Liver (tissue), 9 donors: ENCODE data around the gene SH2D5. TPM values are rescaled to one million over a fixed set of nuclear protein-coding genes. Genes with fewer than 3 reads are reported as not detected.

ENCODE experiments used
- DNase-seq: peaks from one replicate; pipeline ENCODE4 v3.0.0-alpha.2; 2017; ENCODE audit warnings: low spot score
- H3K27ac ChIP-seq, 2 donors: one replicate each; pipeline ENCODE4 v1.7.0; 2013; ENCODE audit warnings: inconsistent platforms in 2 of 2, low read length in 2 of 2, control low read depth in 1 of 2, low read depth in 1 of 2, mild to moderate bottlenecking in 1 of 2
- H3K27me3 ChIP-seq, 4 donors: one replicate each; pipeline versions ENCODE4 v1.6.1 to v1.7.0; 2013; ENCODE audit warnings: low read length in 3 of 4, inconsistent platforms in 1 of 4, mild to moderate bottlenecking in 1 of 4, moderate library complexity in 1 of 4; ENCODE audit not compliant: control insufficient read depth in 4 of 4, insufficient read depth in 4 of 4
- H3K36me3 ChIP-seq, 4 donors: one replicate each; pipeline versions ENCODE4 v1.6.1 to v1.7.0; 2013; ENCODE audit warnings: low read length in 3 of 4, mild to moderate bottlenecking in 3 of 4, low read depth in 1 of 4, moderate library complexity in 1 of 4; ENCODE audit not compliant: control insufficient read depth in 4 of 4, insufficient read depth in 3 of 4
- H3K4me1 ChIP-seq, 4 donors: one replicate each; pipeline versions ENCODE4 v1.6.1 to v1.7.0; 2013; ENCODE audit warnings: low read length in 3 of 4, mild to moderate bottlenecking in 3 of 4, moderate library complexity in 1 of 4; ENCODE audit not compliant: control insufficient read depth in 4 of 4, insufficient read depth in 4 of 4
- H3K4me3 ChIP-seq, 3 donors: one replicate each; pipeline versions ENCODE4 v1.6.1 to v1.7.0; 2013; ENCODE audit warnings: low read length in 3 of 3, control low read depth in 1 of 3, low read depth in 1 of 3, mild to moderate bottlenecking in 1 of 3
- H3K9ac ChIP-seq, 2 donors: one replicate each; pipeline ENCODE4 v1.7.0; 2013; ENCODE audit warnings: low read length in 2 of 2, mild to moderate bottlenecking in 2 of 2, moderate library complexity in 2 of 2, control low read depth in 1 of 2, low read depth in 1 of 2
- H3K9me3 ChIP-seq, 4 donors: one replicate each; pipeline versions ENCODE4 v1.6.1 to v1.7.0; 2013; ENCODE audit warnings: low read length in 3 of 4; ENCODE audit not compliant: control insufficient read depth in 4 of 4
- EGR1 ChIP-seq, 2 donors: IDR thresholded peaks; 2 replicates each; pipeline ENCODE4 v1.6.1; 2016 to 2018; ENCODE audit warnings: antibody characterized with exemption in 2 of 2, low read depth in 2 of 2
- FOXA1 ChIP-seq: IDR thresholded peaks from 2 replicates; pipeline ENCODE4 v1.6.1; 2016; ENCODE audit warnings: antibody characterized with exemption
- FOXA2 ChIP-seq: IDR thresholded peaks from 2 replicates; pipeline ENCODE4 v1.6.1; 2016; ENCODE audit warnings: antibody characterized with exemption
- GABPA ChIP-seq, 2 donors: IDR thresholded peaks in 1 of 2; conservative IDR thresholded peaks in 1 of 2; 2 replicates each; pipeline ENCODE4 v1.6.1; 2016; ENCODE audit warnings: antibody characterized with exemption in 2 of 2, mild to moderate bottlenecking in 1 of 2, moderate library complexity in 1 of 2
- HNF4A ChIP-seq, 2 donors: conservative IDR thresholded peaks; 2 replicates each; pipeline ENCODE4 v1.6.1; 2016; ENCODE audit warnings: antibody characterized with exemption in 2 of 2, mild to moderate bottlenecking in 2 of 2
- HNF4G ChIP-seq: IDR thresholded peaks from 2 replicates; pipeline ENCODE4 v1.6.1; 2016; ENCODE audit warnings: antibody characterized with exemption
- JUND ChIP-seq, 2 donors: IDR thresholded peaks; 2 replicates each; pipeline ENCODE4 v1.6.1; 2016; ENCODE audit warnings: antibody characterized with exemption in 2 of 2
- NR2F2 ChIP-seq: IDR thresholded peaks from 2 replicates; pipeline ENCODE4 v1.6.1; 2016; ENCODE audit warnings: antibody characterized with exemption
- RAD21 ChIP-seq, 2 donors: IDR thresholded peaks; 2 replicates each; pipeline ENCODE4 v1.6.1; 2016; ENCODE audit warnings: antibody characterized with exemption in 2 of 2, mild to moderate bottlenecking in 2 of 2
- RXRA ChIP-seq, 2 donors: IDR thresholded peaks; 2 replicates each; pipeline ENCODE4 v1.6.1; 2017 to 2018; ENCODE audit warnings: antibody characterized with exemption in 2 of 2, mild to moderate bottlenecking in 1 of 2
- SP1 ChIP-seq: IDR thresholded peaks from 2 replicates; pipeline ENCODE4 v1.6.1; 2018; ENCODE audit warnings: antibody characterized with exemption, mild to moderate bottlenecking
- TAF1 ChIP-seq: conservative IDR thresholded peaks from 2 replicates; pipeline ENCODE4 v1.6.1; 2016; ENCODE audit warnings: antibody characterized with exemption, mild to moderate bottlenecking
- YY1 ChIP-seq: IDR thresholded peaks from 2 replicates; pipeline ENCODE4 v1.6.1; 2016; ENCODE audit warnings: antibody characterized with exemption, mild to moderate bottlenecking
- WGBS: extraction: QIAGEN DNeasy Blood & Tissue Kit; methylation state at CpG from one replicate; pipeline ENCODE4 v1.1.7; 2013; 5-methylcytosine and 5-hydroxymethylcytosine counted together
- polyA plus RNA-seq, 2 donors: library from polyadenylated mRNA; stranded (reverse) in 1 of 2; unstranded in 1 of 2; fragments of 200-250 nt in 1 of 2; fragments of >200 nt in 1 of 2; fragmentation: Nextera tagmentation in 1 of 2; extraction: Ambion mirVana in 1 of 2; gene quantifications; one replicate each; pipeline versions ENCODE4 v1.2.1 to v1.2.3, GENCODE V29; 2013 to 2015
- total RNA-seq, 2 donors: library from RNA; depleted of rRNA; stranded (reverse); fragments of >200 nt; gene quantifications; one replicate each; pipeline ENCODE4 v1.2.3, GENCODE V29; 2014
- TF ChIP-seq, protein P1 (sequence below): IDR thresholded peaks from 2 replicates; pipeline ENCODE4 v1.6.1; 2016; ENCODE audit warnings: antibody characterized with exemption
- TF ChIP-seq, protein P2 (sequence below): IDR thresholded peaks from 2 replicates; pipeline ENCODE4 v1.6.1; 2016; ENCODE audit warnings: antibody characterized with exemption, mild to moderate bottlenecking
- TF ChIP-seq, protein P3 (sequence below): fragments of 150-350 bp; IDR thresholded peaks from 2 replicates; pipeline ENCODE4 v1.5.1; 2017; ENCODE audit warnings: improper control_type of control experiment, low read depth, low read length; ENCODE audit not compliant: missing input control
- TF ChIP-seq, protein P4 (sequence below): IDR thresholded peaks from 2 replicates; pipeline ENCODE4 v1.6.1; 2016; ENCODE audit warnings: antibody characterized with exemption
- TF ChIP-seq, protein P5 (sequence below): IDR thresholded peaks from 2 replicates; pipeline ENCODE4 v1.6.1; 2016; ENCODE audit warnings: antibody characterized with exemption
- donor health status: healthy.
- donor health status: healthy.
- donor health status: healthy.
- donor health status: healthy.
- donor health status: healthy.

The SH2D5 gene
- total and polyA plus RNA-seq, 4 donors, result 0.05 TPM; not detected in 3

DNA sequence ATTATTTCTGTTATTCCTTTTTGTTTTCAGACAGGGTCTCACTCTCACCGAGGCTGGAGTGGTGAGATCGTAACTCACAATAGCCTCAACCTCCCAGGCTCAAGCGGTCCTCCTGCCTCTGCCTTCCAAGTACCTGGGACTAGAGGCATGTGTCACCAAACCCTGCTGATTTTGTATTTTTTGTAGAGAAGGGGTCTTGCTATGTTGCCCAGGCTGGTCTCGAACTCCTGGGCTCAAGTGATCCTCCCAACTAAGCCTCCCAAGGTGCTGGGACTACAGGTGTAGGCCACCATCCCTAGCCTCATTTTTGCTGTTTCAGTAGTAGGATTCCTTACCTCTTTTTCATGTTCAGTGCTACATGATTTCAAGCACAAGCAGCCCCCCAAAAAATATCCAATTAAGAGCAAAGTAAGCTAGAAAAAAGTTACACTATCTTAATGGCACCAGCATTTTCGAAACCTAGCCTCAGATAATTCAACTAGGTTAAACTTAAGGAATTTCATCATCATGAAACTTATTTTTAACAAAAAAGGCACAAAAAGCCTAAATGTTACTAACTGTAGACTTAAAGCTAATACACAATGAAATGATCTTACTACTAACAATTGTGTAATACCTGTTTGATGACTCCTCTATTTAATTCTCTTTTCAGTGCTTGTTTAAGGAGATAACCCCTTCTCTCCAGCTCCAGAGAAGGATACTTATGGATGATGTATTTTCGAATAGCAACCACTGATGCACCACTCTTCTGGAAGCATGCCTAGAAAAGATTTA, 38.0 kb upstream of the SH2D5 start:
- H3K9ac ChIP-seq, result no peak overlapping the region
- H3K9me3 ChIP-seq, result no peaks in the 10 kb centered on the region
- DNase-seq, result no peak
- H3K27ac ChIP-seq, result no peak overlapping the region
- H3K4me1 ChIP-seq, result no peaks in the 10 kb centered on the region
- WGBS, result 96% methylated on average over 6 of the region's 6 CpGs
- peaks cover 16 to 90% (median 80%) of the 10 kb centered on the region in 4 donors for H3K36me3 ChIP-seq
- no peak overlapping the region for H3K4me3 ChIP-seq
- no peaks in the 10 kb centered on the region for H3K27me3 ChIP-seq
- TF ChIP-seq NR2F2 (no peak), TAF1 (no peak), JUND (IDR thresholded peaks at IDR 0.05) (no peak), FOXA2 (no peak), GABPA (IDR thresholded peaks at IDR 0.05 in 1 of 2, conservative IDR thresholded peaks at IDR 0.05 in 1 of 2) (no peak), RXRA (IDR thresholded peaks at IDR 0.05) (no peak), YY1 (no peak), FOXA1 (no peak), SP1 (no peak), EGR1 (IDR thresholded peaks at IDR 0.05; ENCODE audit: low read depth in 2 of 2) (no peak), HNF4A (conservative IDR thresholded peaks at IDR 0.05) (no peak), RAD21 (IDR thresholded peaks at IDR 0.05) (no peak), HNF4G (no peak)
- TF ChIP-seq, protein P1, sequence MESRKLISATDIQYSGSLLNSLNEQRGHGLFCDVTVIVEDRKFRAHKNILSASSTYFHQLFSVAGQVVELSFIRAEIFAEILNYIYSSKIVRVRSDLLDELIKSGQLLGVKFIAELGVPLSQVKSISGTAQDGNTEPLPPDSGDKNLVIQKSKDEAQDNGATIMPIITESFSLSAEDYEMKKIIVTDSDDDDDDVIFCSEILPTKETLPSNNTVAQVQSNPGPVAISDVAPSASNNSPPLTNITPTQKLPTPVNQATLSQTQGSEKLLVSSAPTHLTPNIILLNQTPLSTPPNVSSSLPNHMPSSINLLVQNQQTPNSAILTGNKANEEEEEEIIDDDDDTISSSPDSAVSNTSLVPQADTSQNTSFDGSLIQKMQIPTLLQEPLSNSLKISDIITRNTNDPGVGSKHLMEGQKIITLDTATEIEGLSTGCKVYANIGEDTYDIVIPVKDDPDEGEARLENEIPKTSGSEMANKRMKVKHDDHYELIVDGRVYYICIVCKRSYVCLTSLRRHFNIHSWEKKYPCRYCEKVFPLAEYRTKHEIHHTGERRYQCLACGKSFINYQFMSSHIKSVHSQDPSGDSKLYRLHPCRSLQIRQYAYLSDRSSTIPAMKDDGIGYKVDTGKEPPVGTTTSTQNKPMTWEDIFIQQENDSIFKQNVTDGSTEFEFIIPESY, result no peak
- TF ChIP-seq, protein P2, sequence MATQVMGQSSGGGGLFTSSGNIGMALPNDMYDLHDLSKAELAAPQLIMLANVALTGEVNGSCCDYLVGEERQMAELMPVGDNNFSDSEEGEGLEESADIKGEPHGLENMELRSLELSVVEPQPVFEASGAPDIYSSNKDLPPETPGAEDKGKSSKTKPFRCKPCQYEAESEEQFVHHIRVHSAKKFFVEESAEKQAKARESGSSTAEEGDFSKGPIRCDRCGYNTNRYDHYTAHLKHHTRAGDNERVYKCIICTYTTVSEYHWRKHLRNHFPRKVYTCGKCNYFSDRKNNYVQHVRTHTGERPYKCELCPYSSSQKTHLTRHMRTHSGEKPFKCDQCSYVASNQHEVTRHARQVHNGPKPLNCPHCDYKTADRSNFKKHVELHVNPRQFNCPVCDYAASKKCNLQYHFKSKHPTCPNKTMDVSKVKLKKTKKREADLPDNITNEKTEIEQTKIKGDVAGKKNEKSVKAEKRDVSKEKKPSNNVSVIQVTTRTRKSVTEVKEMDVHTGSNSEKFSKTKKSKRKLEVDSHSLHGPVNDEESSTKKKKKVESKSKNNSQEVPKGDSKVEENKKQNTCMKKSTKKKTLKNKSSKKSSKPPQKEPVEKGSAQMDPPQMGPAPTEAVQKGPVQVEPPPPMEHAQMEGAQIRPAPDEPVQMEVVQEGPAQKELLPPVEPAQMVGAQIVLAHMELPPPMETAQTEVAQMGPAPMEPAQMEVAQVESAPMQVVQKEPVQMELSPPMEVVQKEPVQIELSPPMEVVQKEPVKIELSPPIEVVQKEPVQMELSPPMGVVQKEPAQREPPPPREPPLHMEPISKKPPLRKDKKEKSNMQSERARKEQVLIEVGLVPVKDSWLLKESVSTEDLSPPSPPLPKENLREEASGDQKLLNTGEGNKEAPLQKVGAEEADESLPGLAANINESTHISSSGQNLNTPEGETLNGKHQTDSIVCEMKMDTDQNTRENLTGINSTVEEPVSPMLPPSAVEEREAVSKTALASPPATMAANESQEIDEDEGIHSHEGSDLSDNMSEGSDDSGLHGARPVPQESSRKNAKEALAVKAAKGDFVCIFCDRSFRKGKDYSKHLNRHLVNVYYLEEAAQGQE, result no peak
- TF ChIP-seq, protein P3, sequence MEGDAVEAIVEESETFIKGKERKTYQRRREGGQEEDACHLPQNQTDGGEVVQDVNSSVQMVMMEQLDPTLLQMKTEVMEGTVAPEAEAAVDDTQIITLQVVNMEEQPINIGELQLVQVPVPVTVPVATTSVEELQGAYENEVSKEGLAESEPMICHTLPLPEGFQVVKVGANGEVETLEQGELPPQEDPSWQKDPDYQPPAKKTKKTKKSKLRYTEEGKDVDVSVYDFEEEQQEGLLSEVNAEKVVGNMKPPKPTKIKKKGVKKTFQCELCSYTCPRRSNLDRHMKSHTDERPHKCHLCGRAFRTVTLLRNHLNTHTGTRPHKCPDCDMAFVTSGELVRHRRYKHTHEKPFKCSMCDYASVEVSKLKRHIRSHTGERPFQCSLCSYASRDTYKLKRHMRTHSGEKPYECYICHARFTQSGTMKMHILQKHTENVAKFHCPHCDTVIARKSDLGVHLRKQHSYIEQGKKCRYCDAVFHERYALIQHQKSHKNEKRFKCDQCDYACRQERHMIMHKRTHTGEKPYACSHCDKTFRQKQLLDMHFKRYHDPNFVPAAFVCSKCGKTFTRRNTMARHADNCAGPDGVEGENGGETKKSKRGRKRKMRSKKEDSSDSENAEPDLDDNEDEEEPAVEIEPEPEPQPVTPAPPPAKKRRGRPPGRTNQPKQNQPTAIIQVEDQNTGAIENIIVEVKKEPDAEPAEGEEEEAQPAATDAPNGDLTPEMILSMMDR, result no peak
- TF ChIP-seq, protein P4, sequence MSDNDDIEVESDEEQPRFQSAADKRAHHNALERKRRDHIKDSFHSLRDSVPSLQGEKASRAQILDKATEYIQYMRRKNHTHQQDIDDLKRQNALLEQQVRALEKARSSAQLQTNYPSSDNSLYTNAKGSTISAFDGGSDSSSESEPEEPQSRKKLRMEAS, result no peak
- TF ChIP-seq, protein P5, sequence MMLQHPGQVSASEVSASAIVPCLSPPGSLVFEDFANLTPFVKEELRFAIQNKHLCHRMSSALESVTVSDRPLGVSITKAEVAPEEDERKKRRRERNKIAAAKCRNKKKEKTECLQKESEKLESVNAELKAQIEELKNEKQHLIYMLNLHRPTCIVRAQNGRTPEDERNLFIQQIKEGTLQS, result no peak
